Hematopoietic multipotent progenitor cell (in vitro differentiated cells): Measurements from ENCODE around the gene FGL2. TPM values are rescaled to one million over a fixed set of nuclear protein-coding genes. Genes with fewer than 3 reads are reported as not detected.
"Not testable (repeated sequence)": the region's sequence is repeated elsewhere in the genome, so short reads cannot be mapped to it uniquely, and the experiment has no call there.

Experiments used
- DNase-seq, 3 donors: peaks; one replicate each; pipeline ENCODE4 v3.0.0-alpha.2; 2011 to 2015; ENCODE audit warnings: low read depth in 2 of 3, low spot score in 2 of 3
- total RNA-seq: library from RNA; depleted of rRNA; stranded (reverse); fragments of >200 nt; gene quantifications from one replicate; pipeline ENCODE4 v1.2.3, GENCODE V29; 2012

FGL2 gene
- 2.7 TPM for total RNA-seq

- DNase-seq = peak in 1 of 3 donors; percentile 29
Observed at GRCh38 chr7:77199013-77199966, at the start of gene FGL2. Gene FGL2, minus strand, starts transcription at chr7:77199819. Its CDS starts 26 bp downstream, at chr7:77199793.

- no peak for DNase-seq
Observed at GRCh38 chr7:77248154-77248553, 48.5 kb upstream of the FGL2 start.

GRCh38 chr7:77247206-77247850, 47.7 kb upstream of the FGL2 start:
- DNase-seq = peak; percentile 67 to 84 (median 74)

- DNase-seq = no peak
Observed at GRCh38 chr7:77246026-77246640, 46.5 kb upstream of the FGL2 start.

GRCh38 chr7:77245015-77245755, 45.6 kb upstream of the FGL2 start:
- DNase-seq = no peak

- no peak for DNase-seq
Observed at GRCh38 chr7:77244222-77244934, 44.8 kb upstream of the FGL2 start.

- no peak for DNase-seq
Observed at GRCh38 chr7:77242554-77242953, 42.9 kb upstream of the FGL2 start.

- DNase-seq = no peak
Observed at GRCh38 chr7:77242068-77242467, 42.4 kb upstream of the FGL2 start.

GRCh38 chr7:77239471-77239870, 39.9 kb upstream of the FGL2 start:
- DNase-seq = peak in 1 of 3 donors; percentile 4

GRCh38 chr7:77238703-77239136, 39.1 kb upstream of the FGL2 start:
- peak in 1 of 3 donors; percentile 31 for DNase-seq

- no peak for DNase-seq
Observed at GRCh38 chr7:77235276-77235675, 35.7 kb upstream of the FGL2 start.

GRCh38 chr7:77232467-77232866, 32.8 kb upstream of the FGL2 start:
- DNase-seq = no peak

- not testable (repeated sequence) for DNase-seq
Observed at GRCh38 chr7:77228795-77229194, 29.2 kb upstream of the FGL2 start.

GRCh38 chr7:77226357-77226839, 26.8 kb upstream of the FGL2 start:
- no peak for DNase-seq

- DNase-seq = peak in 1 of 3 donors; percentile 8
Observed at GRCh38 chr7:77223261-77223660, 23.6 kb upstream of the FGL2 start.

GRCh38 chr7:77222819-77223218, 23.2 kb upstream of the FGL2 start:
- DNase-seq = no peak

- DNase-seq = peak in 1 of 3 donors; percentile 14
Observed at GRCh38 chr7:77222065-77222464, 22.4 kb upstream of the FGL2 start.

- DNase-seq = not testable (repeated sequence)
Observed at GRCh38 chr7:77219701-77220331, 20.2 kb upstream of the FGL2 start.

GRCh38 chr7:77217474-77218185, 18.0 kb upstream of the FGL2 start:
- no peak for DNase-seq
